ENCODE results near the gene CEP112. TPM values are rescaled to one million over a fixed set of nuclear protein-coding genes. Genes with fewer than 3 reads are reported as not detected.

CEP112 gene
- total and polyA plus RNA-seq, 3 donors from 2014 or later = 50.2 to 107 (median 78.8) TPM

DNA sequence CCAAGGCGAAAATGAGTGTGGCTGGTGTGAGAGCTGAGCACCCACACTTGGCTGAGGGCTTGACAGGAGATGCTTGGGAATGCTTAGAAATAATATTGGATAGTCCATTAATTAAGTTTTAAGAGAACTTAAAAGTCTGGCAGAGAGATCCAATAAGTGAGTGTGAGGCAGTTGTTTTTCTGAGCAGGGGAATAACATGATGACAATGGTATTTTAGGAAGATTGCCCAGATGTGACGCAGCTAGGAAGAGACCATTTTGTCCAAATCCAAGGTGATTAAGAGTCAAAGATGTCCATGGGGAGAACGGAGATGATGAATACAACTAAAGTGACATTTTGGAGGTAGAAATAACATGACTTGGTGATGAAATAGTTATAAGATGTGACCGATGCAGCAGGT, 527.7 kb downstream of the CEP112 start:
- no peak for TF ChIP-seq POLR2A (IDR thresholded peaks at IDR 0.05)
- TF ChIP-seq, protein P1, sequence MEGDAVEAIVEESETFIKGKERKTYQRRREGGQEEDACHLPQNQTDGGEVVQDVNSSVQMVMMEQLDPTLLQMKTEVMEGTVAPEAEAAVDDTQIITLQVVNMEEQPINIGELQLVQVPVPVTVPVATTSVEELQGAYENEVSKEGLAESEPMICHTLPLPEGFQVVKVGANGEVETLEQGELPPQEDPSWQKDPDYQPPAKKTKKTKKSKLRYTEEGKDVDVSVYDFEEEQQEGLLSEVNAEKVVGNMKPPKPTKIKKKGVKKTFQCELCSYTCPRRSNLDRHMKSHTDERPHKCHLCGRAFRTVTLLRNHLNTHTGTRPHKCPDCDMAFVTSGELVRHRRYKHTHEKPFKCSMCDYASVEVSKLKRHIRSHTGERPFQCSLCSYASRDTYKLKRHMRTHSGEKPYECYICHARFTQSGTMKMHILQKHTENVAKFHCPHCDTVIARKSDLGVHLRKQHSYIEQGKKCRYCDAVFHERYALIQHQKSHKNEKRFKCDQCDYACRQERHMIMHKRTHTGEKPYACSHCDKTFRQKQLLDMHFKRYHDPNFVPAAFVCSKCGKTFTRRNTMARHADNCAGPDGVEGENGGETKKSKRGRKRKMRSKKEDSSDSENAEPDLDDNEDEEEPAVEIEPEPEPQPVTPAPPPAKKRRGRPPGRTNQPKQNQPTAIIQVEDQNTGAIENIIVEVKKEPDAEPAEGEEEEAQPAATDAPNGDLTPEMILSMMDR (IDR thresholded peaks at IDR 0.05) = no peak
- no peaks in the 10 kb centered on the region for H3K4me1 ChIP-seq
- H3K27ac ChIP-seq = no peak overlapping the region
- no peaks in the 10 kb centered on the region for H3K9me3 ChIP-seq
- H3K27me3 ChIP-seq = no peaks in the 10 kb centered on the region
- no peak overlapping the region for H3K4me3 ChIP-seq
- H3K36me3 ChIP-seq (ENCODE audit: low read depth, missing control alignments) = no peaks in the 10 kb centered on the region
- intact Hi-C loops (cut with DNase I; ENCODE audit: low total_unique reads) = no loop called here
- DNase-seq = no peak
- 73 to 82% methylated on average over 4 of the region's 4 CpGs for WGBS, 2 donors

DNA sequence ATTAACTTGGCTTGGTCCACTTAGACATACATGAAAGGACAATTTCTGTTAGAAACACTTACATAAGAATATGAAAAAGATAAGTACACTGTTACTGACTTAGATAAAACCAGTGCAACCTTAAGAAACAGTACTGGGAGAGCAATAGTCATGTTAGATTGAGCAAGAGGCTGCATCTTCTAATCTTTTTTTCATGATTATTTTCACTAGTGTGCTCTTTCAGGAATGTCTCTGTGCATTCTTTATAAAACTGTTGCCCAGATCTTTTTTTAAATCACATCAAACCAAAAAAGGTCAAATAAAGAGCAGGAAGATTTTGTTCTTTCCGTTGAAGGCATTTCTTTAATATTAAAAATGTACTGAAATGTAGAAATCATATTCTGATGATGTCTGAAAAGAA, 529.7 kb downstream of the CEP112 start:
- no peaks in the 10 kb centered on the region for H3K27me3 ChIP-seq
- H3K27ac ChIP-seq = peak overlapping the region in 1 of 2 donors; percentile 26
- no peak for TF ChIP-seq POLR2A (IDR thresholded peaks at IDR 0.05)
- TF ChIP-seq, protein P1 (IDR thresholded peaks at IDR 0.05) = no peak
- WGBS, 2 donors = 57 to 58% methylated on average over 1 of the region's 1 CpG
- intact Hi-C loops (cut with DNase I; ENCODE audit: low total_unique reads) = no loop called here
- no peaks in the 10 kb centered on the region for H3K9me3 ChIP-seq
- H3K36me3 ChIP-seq (ENCODE audit: low read depth, missing control alignments) = no peaks in the 10 kb centered on the region
- no peaks in the 10 kb centered on the region for H3K4me1 ChIP-seq
- DNase-seq = no peak
- H3K4me3 ChIP-seq = no peak overlapping the region

DNA sequence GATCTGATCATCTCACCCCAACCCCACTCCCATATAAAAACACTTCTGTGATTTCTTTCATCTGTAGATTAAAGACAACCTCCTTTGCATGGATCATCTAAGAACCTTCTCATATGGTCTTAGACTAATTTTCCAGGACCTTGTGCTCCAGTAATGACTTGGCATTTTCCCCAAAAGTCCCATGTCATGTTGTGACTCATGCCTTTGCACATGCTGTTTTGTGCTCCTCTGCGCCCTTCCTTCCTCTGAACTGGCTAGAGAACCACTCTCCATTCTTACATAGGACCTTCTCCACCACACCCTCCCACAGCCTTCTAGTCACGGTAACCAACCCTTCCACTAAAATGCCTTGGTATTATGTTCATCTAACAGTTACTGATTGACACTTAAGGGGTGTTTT, 531.0 kb downstream of the CEP112 start:
- no peak overlapping the region for H3K4me3 ChIP-seq
- H3K27me3 ChIP-seq = no peaks in the 10 kb centered on the region
- no peaks in the 10 kb centered on the region for H3K4me1 ChIP-seq
- intact Hi-C loops (cut with DNase I; ENCODE audit: low total_unique reads) = no loop called here
- no peaks in the 10 kb centered on the region for H3K9me3 ChIP-seq
- TF ChIP-seq POLR2A (IDR thresholded peaks at IDR 0.05) = no peak
- TF ChIP-seq, protein P1 (IDR thresholded peaks at IDR 0.05) = no peak
- H3K36me3 ChIP-seq (ENCODE audit: low read depth, missing control alignments) = no peaks in the 10 kb centered on the region
- DNase-seq = no peak
- WGBS, 2 donors = 88 to 96% methylated on average over 2 of the region's 2 CpGs
- no peak overlapping the region for H3K27ac ChIP-seq

DNA sequence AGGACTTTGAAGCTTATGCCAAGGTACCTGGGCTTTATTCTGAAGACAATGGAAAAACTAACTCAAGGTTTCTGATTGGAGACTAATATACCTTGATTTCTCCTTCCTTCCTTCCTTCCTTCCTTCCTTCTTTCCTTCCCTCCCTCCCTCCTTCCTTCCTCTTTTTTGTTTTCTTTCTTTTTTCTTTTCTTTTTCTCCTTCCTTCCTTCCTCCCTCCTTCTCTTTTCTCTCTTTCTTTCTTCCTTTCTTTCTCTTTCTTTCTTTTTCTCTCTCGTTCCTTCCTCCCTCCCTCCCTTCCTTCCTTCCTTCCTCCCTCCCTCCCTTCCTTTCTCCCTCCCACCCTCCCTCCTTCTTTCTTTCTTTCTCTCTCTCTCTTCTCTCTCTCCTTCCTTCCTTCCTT, 531.9 kb downstream of the CEP112 start:
- Histone ChIP-seq H3K4me3 (no peak overlapping the region), H3K27me3 (no peaks in the 10 kb centered on the region), H3K9me3 (no peaks in the 10 kb centered on the region), H3K36me3 (ENCODE audit: low read depth, missing control alignments) (no peaks in the 10 kb centered on the region), H3K27ac (no peak overlapping the region), H3K4me1 (no peaks in the 10 kb centered on the region)
- DNase-seq = no peak
- WGBS, 2 donors = 91 to 93% methylated on average over 1 of the region's 1 CpG
- TF ChIP-seq POLR2A (IDR thresholded peaks at IDR 0.05) = no peak
- TF ChIP-seq, protein P1 (IDR thresholded peaks at IDR 0.05) = no peak
- intact Hi-C loops (cut with DNase I; ENCODE audit: low total_unique reads) = no loop called here

DNA sequence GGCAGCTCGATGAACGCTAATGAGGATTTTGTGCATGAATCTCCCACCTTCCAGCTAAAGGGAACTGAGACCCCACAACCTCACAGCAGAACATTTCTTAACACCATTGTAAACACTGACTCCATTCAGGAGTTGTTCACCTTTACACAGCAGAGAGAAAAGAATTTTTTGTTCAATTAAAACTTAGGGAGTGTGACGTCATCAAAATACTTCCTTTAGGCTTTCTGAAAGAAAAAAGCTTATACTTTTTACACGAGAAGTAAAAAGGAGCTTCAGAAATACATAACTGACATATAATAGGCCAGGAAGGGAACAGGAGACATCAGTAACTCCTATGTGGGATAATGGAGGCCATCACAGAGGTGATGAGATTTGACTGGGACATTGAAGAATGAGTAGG, 532.4 kb downstream of the CEP112 start:
- intact Hi-C loops (cut with DNase I; ENCODE audit: low total_unique reads) = no loop called here
- Histone ChIP-seq H3K27ac (no peak overlapping the region), H3K9me3 (no peaks in the 10 kb centered on the region), H3K27me3 (no peaks in the 10 kb centered on the region), H3K4me1 (no peaks in the 10 kb centered on the region), H3K36me3 (ENCODE audit: low read depth, missing control alignments) (no peaks in the 10 kb centered on the region), H3K4me3 (no peak overlapping the region)
- 89 to 95% methylated on average over 4 of the region's 4 CpGs for WGBS, 2 donors
- DNase-seq = no peak
- TF ChIP-seq POLR2A (IDR thresholded peaks at IDR 0.05) = no peak
- TF ChIP-seq, protein P1 (IDR thresholded peaks at IDR 0.05) = no peak

Data from testis (tissue), 3 donors.